Measurements from ENCODE around the gene RC3H2. TPM values are rescaled to one million over a fixed set of nuclear protein-coding genes. Genes with fewer than 3 reads are reported as not detected.

Gene RC3H2
- total and polyA plus RNA-seq, 2 of the 13 experiments (the other 11 are each of a cell fraction or from before 2014, with no cell fraction given) = 21.0 to 36.4 TPM

DNA sequence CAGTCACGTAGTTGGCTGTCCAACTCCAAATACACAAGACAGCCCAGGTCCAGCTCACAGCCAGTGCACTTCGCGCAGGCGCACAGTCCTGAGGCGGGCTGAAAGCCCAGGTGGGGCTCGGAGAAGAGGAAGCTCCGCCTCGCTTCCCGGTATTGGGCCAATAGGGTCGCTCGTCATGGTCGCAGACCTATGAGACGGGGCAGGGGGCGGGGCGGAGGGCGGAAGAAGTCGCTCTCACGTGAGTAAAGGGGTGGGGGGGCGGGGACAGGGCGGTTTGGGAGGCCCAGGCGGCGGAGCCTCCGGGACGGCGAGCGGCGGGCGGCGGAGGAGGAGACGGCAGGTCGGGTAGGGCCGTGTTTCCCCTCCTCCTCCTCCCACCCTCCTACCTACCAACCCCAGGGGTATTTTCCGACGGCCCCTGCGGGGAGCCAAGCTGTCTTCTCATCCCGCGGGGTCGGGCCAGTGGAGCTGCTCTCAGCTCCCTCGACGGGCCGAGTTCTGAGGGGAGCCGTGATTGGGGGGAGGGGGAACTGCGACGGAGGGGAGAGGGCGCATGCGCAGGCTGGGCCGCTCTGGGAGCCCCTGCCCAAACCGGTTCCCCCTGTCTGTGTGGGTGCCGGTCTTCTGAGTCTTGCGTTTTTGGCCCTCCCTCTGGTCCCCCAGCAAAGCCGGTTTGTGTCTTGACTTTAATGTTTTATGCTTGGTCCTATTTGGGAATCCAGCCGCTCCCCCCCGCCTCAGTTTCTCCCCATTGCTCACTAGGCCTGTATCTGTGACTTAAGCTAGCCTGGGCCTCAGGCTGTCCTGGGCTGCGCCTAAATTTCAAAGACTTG lies 35.8 kb upstream of the RC3H2 start, which contains the start of gene RABGAP1 (continued):
- TF ChIP-seq SRSF1 (optimal IDR thresholded peaks at IDR 0.05; ENCODE audit: low read depth, low read length) (no peak), NFIB (CRISPR knock-in tag; IDR thresholded peaks at IDR 0.05; ENCODE audit: borderline replicate concordance) (no peak), DNMT3B (CRISPR knock-in tag; conservative IDR thresholded peaks at IDR 0.05) (no peak), RNF2 (conservative IDR thresholded peaks at IDR 0.05; ENCODE audit: low read depth) (no peak), ZNF326 (CRISPR knock-in tag; IDR thresholded peaks at IDR 0.05; ENCODE audit: borderline replicate concordance) (no peak), ZNF644 (CRISPR knock-in tag; IDR thresholded peaks at IDR 0.05; ENCODE audit: low read depth) (no peak), ZNF839 (CRISPR knock-in tag; IDR thresholded peaks at IDR 0.05; ENCODE audit: borderline replicate concordance) (0 out of 2 replicates have a peak, but pooled peaks have one; percentile 19), RORA (CRISPR knock-in tag; IDR thresholded peaks at IDR 0.05) (no peak), HDAC2 (CRISPR knock-in tag; IDR thresholded peaks at IDR 0.05) (0 out of 2 replicates have a peak, but pooled peaks have one; percentile 18), TOPORS (CRISPR knock-in tag; IDR thresholded peaks at IDR 0.05) (no peak), FLYWCH1 (CRISPR knock-in tag; IDR thresholded peaks at IDR 0.05) (no peak), HDAC1 (CRISPR knock-in tag; IDR thresholded peaks at IDR 0.05) (peak; percentile 8; the same call in 1 of the 2 replicates), ZEB1 (IDR thresholded peaks at IDR 0.05; ENCODE audit: insufficient replicate concordance, low read depth) (no peak), SOX5 (CRISPR knock-in tag; IDR thresholded peaks at IDR 0.05; ENCODE audit: borderline replicate concordance) (0 out of 2 replicates have a peak, but pooled peaks have one; percentile 7), REPIN1 (CRISPR knock-in tag; IDR thresholded peaks at IDR 0.05; ENCODE audit: borderline replicate concordance, low read depth) (no peak), TSC22D2 (CRISPR knock-in tag; IDR thresholded peaks at IDR 0.05; ENCODE audit: borderline replicate concordance) (no peak), CHCHD3 (CRISPR knock-in tag; IDR thresholded peaks at IDR 0.05) (no peak), ZNF670 (CRISPR knock-in tag; IDR thresholded peaks at IDR 0.05; ENCODE audit: borderline replicate concordance) (no peak), ZNF432 (CRISPR knock-in tag; IDR thresholded peaks at IDR 0.05; ENCODE audit: borderline replicate concordance) (no peak), TCF12 (IDR thresholded peaks at IDR 0.05) (no peak), TCF12 (CRISPR knock-in tag; IDR thresholded peaks at IDR 0.05) (0 out of 2 replicates have a peak, but pooled peaks have one; percentile 45), NKX3-1 (CRISPR knock-in tag; IDR thresholded peaks at IDR 0.05) (0 out of 2 replicates have a peak, but pooled peaks have one; percentile 31), ZFYVE20 (CRISPR knock-in tag; IDR thresholded peaks at IDR 0.05; ENCODE audit: borderline replicate concordance, low read depth) (no peak), ZBTB42 (CRISPR knock-in tag; IDR thresholded peaks at IDR 0.05) (no peak), AKAP8 (CRISPR knock-in tag; IDR thresholded peaks at IDR 0.05) (no peak)
- TF ChIP-seq, protein P1, sequence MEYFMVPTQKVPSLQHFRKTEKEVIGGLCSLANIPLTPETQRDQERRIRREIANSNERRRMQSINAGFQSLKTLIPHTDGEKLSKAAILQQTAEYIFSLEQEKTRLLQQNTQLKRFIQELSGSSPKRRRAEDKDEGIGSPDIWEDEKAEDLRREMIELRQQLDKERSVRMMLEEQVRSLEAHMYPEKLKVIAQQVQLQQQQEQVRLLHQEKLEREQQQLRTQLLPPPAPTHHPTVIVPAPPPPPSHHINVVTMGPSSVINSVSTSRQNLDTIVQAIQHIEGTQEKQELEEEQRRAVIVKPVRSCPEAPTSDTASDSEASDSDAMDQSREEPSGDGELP (IDR thresholded peaks at IDR 0.05; ENCODE audit: borderline replicate concordance, low read depth) = no peak; the same call in 1 of the 2 replicates
- TF ChIP-seq, protein P2, sequence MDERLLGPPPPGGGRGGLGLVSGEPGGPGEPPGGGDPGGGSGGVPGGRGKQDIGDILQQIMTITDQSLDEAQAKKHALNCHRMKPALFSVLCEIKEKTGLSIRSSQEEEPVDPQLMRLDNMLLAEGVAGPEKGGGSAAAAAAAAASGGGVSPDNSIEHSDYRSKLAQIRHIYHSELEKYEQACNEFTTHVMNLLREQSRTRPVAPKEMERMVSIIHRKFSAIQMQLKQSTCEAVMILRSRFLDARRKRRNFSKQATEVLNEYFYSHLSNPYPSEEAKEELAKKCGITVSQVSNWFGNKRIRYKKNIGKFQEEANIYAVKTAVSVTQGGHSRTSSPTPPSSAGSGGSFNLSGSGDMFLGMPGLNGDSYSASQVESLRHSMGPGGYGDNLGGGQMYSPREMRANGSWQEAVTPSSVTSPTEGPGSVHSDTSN (CRISPR knock-in tag; IDR thresholded peaks at IDR 0.05) = no peak
- TF ChIP-seq, protein P3, sequence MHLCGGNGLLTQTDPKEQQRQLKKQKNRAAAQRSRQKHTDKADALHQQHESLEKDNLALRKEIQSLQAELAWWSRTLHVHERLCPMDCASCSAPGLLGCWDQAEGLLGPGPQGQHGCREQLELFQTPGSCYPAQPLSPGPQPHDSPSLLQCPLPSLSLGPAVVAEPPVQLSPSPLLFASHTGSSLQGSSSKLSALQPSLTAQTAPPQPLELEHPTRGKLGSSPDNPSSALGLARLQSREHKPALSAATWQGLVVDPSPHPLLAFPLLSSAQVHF (CRISPR knock-in tag; IDR thresholded peaks at IDR 0.05) = no peak
- TF ChIP-seq, protein P4, sequence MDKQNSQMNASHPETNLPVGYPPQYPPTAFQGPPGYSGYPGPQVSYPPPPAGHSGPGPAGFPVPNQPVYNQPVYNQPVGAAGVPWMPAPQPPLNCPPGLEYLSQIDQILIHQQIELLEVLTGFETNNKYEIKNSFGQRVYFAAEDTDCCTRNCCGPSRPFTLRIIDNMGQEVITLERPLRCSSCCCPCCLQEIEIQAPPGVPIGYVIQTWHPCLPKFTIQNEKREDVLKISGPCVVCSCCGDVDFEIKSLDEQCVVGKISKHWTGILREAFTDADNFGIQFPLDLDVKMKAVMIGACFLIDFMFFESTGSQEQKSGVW (CRISPR knock-in tag; IDR thresholded peaks at IDR 0.05; ENCODE audit: borderline replicate concordance) = no peak
